SK-N-MC (cell line): ENCODE results near the gene ALOX12B.

Experiments
- EZH2 ChIP-seq: fragments of 200-600 bp; sonication (generic); IDR thresholded peaks from one replicate; pipeline ENCODE4 v1.6.1; 2017; ENCODE audit warnings: antibody characterized with exemption
- POLR2AphosphoS5 ChIP-seq: IDR thresholded peaks from 2 replicates; pipeline ENCODE4 v1.6.1; 2012; ENCODE audit warnings: mild to moderate bottlenecking, low read depth, low read length, borderline replicate concordance

- TF ChIP-seq POLR2AphosphoS5 = no peak
- no peak for TF ChIP-seq EZH2
Measured at GRCh38 chr17:8062435-8062806, 25.1 kb downstream of the ALOX12B start.
